Type B pancreatic cell (in vitro differentiated cells): ENCODE measurements around the gene PEX14. TPM values are rescaled to one million over a fixed set of nuclear protein-coding genes. Genes with fewer than 3 reads are reported as not detected.

Source experiments
- DNase-seq: peaks from one replicate; pipeline ENCODE4 v3.0.0; 2021; ENCODE audit warnings: mixed read lengths; ENCODE audit not compliant: unreplicated experiment; ENCODE audit errors: extremely low spot score
- H3K27ac Mint-ChIP-seq: 2 replicates; pipeline ENCODE4 v1.8.0; 2021; ENCODE audit warnings: mild to moderate bottlenecking, mixed read lengths
- H3K27me3 Mint-ChIP-seq: 2 replicates; pipeline ENCODE4 v1.8.0; 2021; ENCODE audit warnings: mixed read lengths
- H3K36me3 Mint-ChIP-seq: 2 replicates; pipeline ENCODE4 v1.8.0; 2021; ENCODE audit warnings: mixed read lengths
- H3K4me1 Mint-ChIP-seq: one replicate; pipeline ENCODE4 v1.8.0; 2021; ENCODE audit warnings: mixed read lengths; ENCODE audit not compliant: unreplicated experiment
- H3K4me3 Mint-ChIP-seq: 2 replicates; pipeline ENCODE4 v1.8.0; 2021; ENCODE audit warnings: mild to moderate bottlenecking, mixed read lengths
- H3K9me3 Mint-ChIP-seq: 2 replicates; pipeline ENCODE4 v1.8.0; 2021; ENCODE audit warnings: mixed read lengths
- total RNA-seq: library from RNA; stranded (reverse); gene quantifications from 2 replicates; pipeline ENCODE4 v1.2.1, GENCODE V29; 2021; ENCODE audit warnings: low replicate concordance
- TF ChIP-seq, protein P1 (sequence below): fragments of 200-600 bp; sonication (generic); conservative IDR thresholded peaks from 2 replicates; pipeline ENCODE4 v1.5.0; 2021; ENCODE audit warnings: antibody characterized with exemption, mild to moderate bottlenecking

Gene PEX14
- total RNA-seq, 1 donor from 2014 or later = 22.5 TPM

DNA sequence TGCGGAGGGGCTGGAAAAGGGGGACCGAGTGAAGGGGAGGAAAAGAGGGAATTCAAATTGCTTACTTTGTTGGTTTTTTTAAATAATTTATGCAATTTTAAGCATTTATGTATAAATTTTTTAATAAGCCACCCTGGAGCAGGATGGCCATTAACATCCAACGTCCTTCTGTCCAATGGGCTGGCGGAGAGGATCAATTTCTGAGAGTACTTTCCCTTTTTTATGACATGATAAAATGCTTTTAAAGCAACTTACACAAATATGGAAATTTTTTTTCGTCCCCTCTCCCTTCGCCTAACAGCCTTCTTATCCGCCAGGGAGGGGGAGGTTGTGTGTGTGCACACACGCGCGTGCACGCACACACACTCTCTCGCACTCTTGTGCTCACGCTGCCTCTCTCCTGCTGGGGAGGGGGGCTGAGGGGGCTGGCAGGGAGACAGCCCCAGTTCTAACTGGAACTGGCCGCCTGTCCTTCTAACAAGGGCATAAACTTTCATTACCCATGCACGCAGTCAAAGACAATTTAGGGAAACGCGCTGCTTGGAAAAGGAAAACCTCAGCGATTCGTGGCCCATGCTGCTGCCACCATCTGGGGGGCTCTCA is 198.5 kb downstream of the PEX14 start:
- Mint-ChIP-seq H3K27me3 (peaks cover 3% of the 10 kb centered on the region), H3K36me3 (no peaks in the 10 kb centered on the region), H3K4me3 (no peak overlapping the region), H3K9me3 (no peaks in the 10 kb centered on the region), H3K27ac (no peak overlapping the region), H3K4me1 (peaks cover 46% of the 10 kb centered on the region)
- TF ChIP-seq, protein P1, sequence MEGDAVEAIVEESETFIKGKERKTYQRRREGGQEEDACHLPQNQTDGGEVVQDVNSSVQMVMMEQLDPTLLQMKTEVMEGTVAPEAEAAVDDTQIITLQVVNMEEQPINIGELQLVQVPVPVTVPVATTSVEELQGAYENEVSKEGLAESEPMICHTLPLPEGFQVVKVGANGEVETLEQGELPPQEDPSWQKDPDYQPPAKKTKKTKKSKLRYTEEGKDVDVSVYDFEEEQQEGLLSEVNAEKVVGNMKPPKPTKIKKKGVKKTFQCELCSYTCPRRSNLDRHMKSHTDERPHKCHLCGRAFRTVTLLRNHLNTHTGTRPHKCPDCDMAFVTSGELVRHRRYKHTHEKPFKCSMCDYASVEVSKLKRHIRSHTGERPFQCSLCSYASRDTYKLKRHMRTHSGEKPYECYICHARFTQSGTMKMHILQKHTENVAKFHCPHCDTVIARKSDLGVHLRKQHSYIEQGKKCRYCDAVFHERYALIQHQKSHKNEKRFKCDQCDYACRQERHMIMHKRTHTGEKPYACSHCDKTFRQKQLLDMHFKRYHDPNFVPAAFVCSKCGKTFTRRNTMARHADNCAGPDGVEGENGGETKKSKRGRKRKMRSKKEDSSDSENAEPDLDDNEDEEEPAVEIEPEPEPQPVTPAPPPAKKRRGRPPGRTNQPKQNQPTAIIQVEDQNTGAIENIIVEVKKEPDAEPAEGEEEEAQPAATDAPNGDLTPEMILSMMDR = no peak
- DNase-seq = no peak

DNA sequence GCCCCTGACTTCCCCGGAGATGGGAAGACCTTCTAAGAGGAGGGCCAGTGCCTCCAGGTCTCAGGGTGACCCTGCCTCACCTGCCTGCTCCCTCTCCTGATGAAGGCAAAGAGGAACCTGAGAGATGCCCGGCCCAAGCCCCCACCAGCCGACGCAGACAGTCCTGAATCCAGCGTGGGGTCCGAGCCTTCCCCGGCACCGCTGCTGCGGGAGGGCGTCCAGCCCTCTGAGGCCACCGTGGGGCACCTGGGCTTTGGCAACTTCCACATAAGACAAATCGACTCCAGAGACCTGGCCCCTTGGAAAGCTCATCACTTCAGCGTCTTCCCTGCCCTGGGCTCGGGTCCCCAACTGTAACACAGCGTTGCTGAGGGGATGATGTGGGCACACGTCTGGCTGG is 199.5 kb downstream of the PEX14 start:
- Mint-ChIP-seq H3K9me3 (no peaks in the 10 kb centered on the region), H3K36me3 (no peaks in the 10 kb centered on the region), H3K4me3 (no peak overlapping the region), H3K27ac (no peak overlapping the region), H3K4me1 (peaks cover 48% of the 10 kb centered on the region), H3K27me3 (peaks cover 3% of the 10 kb centered on the region)
- TF ChIP-seq, protein P1 = no peak
- no peak for DNase-seq

DNA sequence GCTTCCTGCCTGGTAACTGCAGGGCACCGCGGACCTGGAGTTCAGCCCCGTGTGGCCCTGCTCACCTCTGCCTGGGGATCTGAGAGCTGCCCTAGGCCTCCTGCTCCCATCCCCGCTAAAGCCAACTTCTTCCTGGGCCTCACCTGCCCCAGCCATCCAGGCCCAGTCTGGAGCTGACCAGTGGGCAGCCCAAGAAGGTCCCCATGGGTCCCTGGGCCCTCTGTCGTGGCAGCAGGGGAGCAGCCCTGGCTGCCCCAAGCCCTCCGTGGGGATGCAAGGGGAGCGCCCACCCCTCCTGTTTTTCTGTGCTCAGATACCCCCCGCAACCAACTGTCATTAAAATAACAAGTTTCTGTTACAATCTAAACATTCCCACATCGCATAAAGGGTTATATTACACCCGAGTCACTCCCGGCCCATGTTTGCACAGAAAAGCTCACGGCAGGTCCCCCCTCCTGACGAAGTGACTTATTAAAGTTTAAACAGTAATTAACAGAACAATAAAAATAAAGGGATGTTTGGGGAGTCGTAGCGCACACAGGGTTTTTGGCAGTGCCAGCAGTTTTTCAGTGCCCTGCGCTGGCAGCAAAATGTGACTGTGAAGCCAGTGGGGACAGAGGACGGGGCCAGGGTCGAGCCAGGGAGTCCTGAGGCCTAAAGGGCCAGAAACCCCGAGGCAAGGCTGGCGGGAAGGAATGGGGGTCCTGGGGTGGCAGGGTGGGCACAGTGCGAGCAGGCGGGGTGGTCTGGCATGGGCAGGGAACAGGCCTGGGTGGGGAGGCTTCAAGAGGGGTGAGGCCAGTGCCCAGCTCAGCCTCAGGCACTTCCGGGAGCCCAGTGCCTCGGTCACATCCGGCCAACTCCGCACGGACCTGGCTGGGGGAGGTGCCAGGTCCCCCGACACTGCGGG is 200.2 kb downstream of the PEX14 start:
- TF ChIP-seq, protein P1 = no peak
- peaks cover 55% of the 10 kb centered on the region for H3K4me1 Mint-ChIP-seq
- no peak for DNase-seq
- H3K27ac Mint-ChIP-seq = no peak overlapping the region
- H3K4me3 Mint-ChIP-seq = no peak overlapping the region
- H3K36me3 Mint-ChIP-seq = no peaks in the 10 kb centered on the region
- H3K27me3 Mint-ChIP-seq = peaks cover 3% of the 10 kb centered on the region
- no peaks in the 10 kb centered on the region for H3K9me3 Mint-ChIP-seq

DNA sequence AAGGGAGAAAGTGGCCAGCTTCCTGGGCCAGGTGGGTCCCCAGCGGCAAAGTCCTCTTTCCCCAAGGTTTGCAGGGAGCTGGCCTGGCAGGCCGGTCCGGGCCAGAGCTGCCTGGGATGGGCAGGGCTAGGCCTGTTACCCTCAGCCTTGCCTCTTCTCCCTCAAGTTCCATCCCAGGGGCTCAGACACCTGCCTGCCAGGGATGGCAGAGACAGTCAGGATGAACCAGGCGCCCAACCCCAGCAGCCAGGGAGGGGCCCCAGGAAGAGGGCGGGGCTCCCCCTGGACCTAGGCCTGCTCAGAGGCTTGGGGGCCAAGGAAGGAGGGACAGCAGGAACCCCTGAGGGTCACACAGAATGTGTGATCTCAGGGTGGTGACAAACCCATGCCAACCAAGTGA is 201.1 kb downstream of the PEX14 start:
- Mint-ChIP-seq H3K27me3 (peaks cover 3% of the 10 kb centered on the region), H3K27ac (no peak overlapping the region), H3K4me3 (no peak overlapping the region), H3K36me3 (no peaks in the 10 kb centered on the region), H3K4me1 (peaks cover 54% of the 10 kb centered on the region), H3K9me3 (no peaks in the 10 kb centered on the region)
- DNase-seq = no peak
- TF ChIP-seq, protein P1 = no peak

GRCh38 chr1:10676963-10677362 is 202.2 kb downstream of the PEX14 start:
- DNase-seq = no peak
- Mint-ChIP-seq H3K4me3 (no peak overlapping the region), H3K27ac (no peak overlapping the region), H3K27me3 (no peaks in the 10 kb centered on the region), H3K4me1 (peaks cover 57% of the 10 kb centered on the region), H3K9me3 (no peaks in the 10 kb centered on the region), H3K36me3 (no peaks in the 10 kb centered on the region)
- TF ChIP-seq, protein P1 = no peak
